WTC11 (cell line): ENCODE data around the gene C15orf39. TPM values are rescaled to one million over a fixed set of nuclear protein-coding genes. Genes with fewer than 3 reads are reported as not detected.
A peak's percentile ranks its signal among the peaks of the same experiment; 100 is the strongest.

Experiments used
- ATAC-seq: fragments of 200-7000 bp; cut with Tn5 transposase; 2 replicates; pipeline ENCODE4 v1.10.0; 2021; ENCODE audit warnings: mild to moderate bottlenecking, moderate library complexity
- CTCF ChIA-PET: fragments of 300-600 bp; sonication (Branson Sonifier 250); formaldehyde crosslinking; loops from one replicate; lab custom pipeline; 2021; ENCODE audit warnings: antibody characterized with exemption; lab: Charles Lee
- POLR2A ChIA-PET: fragments of 350-600 bp; sonication (Branson Sonifier 250); formaldehyde crosslinking; loops from one replicate; lab custom pipeline; 2021; ENCODE audit warnings: antibody characterized with exemption; lab: Charles Lee
- DNase-seq: peaks from one replicate; pipeline ENCODE4 v3.0.0; 2021; ENCODE audit warnings: low spot score
- H3K27ac Mint-ChIP-seq: 2 replicates; pipeline ENCODE4 v1.8.0; 2021; ENCODE audit warnings: mixed read lengths
- H3K27me3 Mint-ChIP-seq: 2 replicates; pipeline ENCODE4 v1.8.0; 2021; ENCODE audit warnings: low read depth, mild to moderate bottlenecking, moderate library complexity, mixed read lengths
- H3K36me3 Mint-ChIP-seq: 2 replicates; pipeline ENCODE4 v1.8.0; 2021; ENCODE audit warnings: mixed read lengths
- H3K4me1 Mint-ChIP-seq: 2 replicates; pipeline ENCODE4 v1.8.0; 2022; ENCODE audit warnings: mixed read lengths
- H3K4me3 Mint-ChIP-seq: 2 replicates; pipeline ENCODE4 v1.8.0; 2021; ENCODE audit warnings: mild to moderate bottlenecking, moderate library complexity, mixed read lengths
- H3K9me3 Mint-ChIP-seq: 2 replicates; pipeline ENCODE4 v1.8.0; 2021; ENCODE audit warnings: mixed read lengths
- CBFB ChIP-seq: sonication (generic); formaldehyde crosslinking; IDR thresholded peaks from 2 replicates; pipeline ENCODE4 v1.8.1; 2022; ENCODE audit warnings: mild to moderate bottlenecking, low read depth, missing genetic modification reagents
- ETV6 ChIP-seq: sonication (generic); formaldehyde crosslinking; IDR thresholded peaks from 2 replicates; pipeline ENCODE4 v1.8.1; 2022; ENCODE audit warnings: mild to moderate bottlenecking, missing genetic modification reagents
- FOXK1 ChIP-seq: sonication (generic); formaldehyde crosslinking; IDR thresholded peaks from 2 replicates; pipeline ENCODE4 v1.8.0; 2022; ENCODE audit warnings: mild to moderate bottlenecking, moderate library complexity, missing genetic modification reagents
- IRF2 ChIP-seq: sonication (generic); formaldehyde crosslinking; IDR thresholded peaks from 2 replicates; pipeline ENCODE4 v1.8.0; 2022; ENCODE audit warnings: low read depth, missing genetic modification reagents, borderline replicate concordance
- JUN ChIP-seq: sonication (generic); formaldehyde crosslinking; IDR thresholded peaks from 2 replicates; pipeline ENCODE4 v1.8.0; 2023; ENCODE audit warnings: mild to moderate bottlenecking, missing genetic modification reagents
- NR1H2 ChIP-seq: sonication (generic); formaldehyde crosslinking; IDR thresholded peaks from 2 replicates; pipeline ENCODE4 v1.9.0; 2021; ENCODE audit warnings: mild to moderate bottlenecking, moderate library complexity, missing genetic modification reagents
- PRDM15 ChIP-seq: sonication (generic); formaldehyde crosslinking; IDR thresholded peaks from 2 replicates; pipeline ENCODE4 v1.8.0; 2022; ENCODE audit warnings: missing genetic modification reagents
- SMAD3 ChIP-seq: sonication (generic); formaldehyde crosslinking; IDR thresholded peaks from 2 replicates; pipeline ENCODE4 v1.8.0; 2022; ENCODE audit warnings: missing genetic modification reagents, mild to moderate bottlenecking, borderline replicate concordance
- SP1 ChIP-seq: sonication (generic); formaldehyde crosslinking; conservative IDR thresholded peaks from 2 replicates; pipeline ENCODE4 v1.8.1; 2022; ENCODE audit warnings: missing genetic modification reagents
- TP53 ChIP-seq: sonication (generic); formaldehyde crosslinking; IDR thresholded peaks from 2 replicates; pipeline ENCODE4 v1.8.1; 2023; ENCODE audit warnings: mild to moderate bottlenecking, missing genetic modification reagents
- USF1 ChIP-seq: sonication (generic); formaldehyde crosslinking; IDR thresholded peaks from 2 replicates; pipeline ENCODE4 v1.8.0; 2022; ENCODE audit warnings: mild to moderate bottlenecking, missing genetic modification reagents
- USF2 ChIP-seq: sonication (generic); formaldehyde crosslinking; IDR thresholded peaks from 2 replicates; pipeline ENCODE4 v1.8.1; 2023; ENCODE audit warnings: mild to moderate bottlenecking, missing genetic modification reagents, moderate library complexity
- ZNF263 ChIP-seq: sonication (generic); formaldehyde crosslinking; IDR thresholded peaks from 2 replicates; pipeline ENCODE4 v1.8.1; 2022; ENCODE audit warnings: low read depth, mild to moderate bottlenecking, moderate library complexity, missing genetic modification reagents
- total RNA-seq: library from RNA; stranded (reverse); gene quantifications from 3 replicates; pipeline ENCODE4 v1.2.3, GENCODE V29; 2021
- TF ChIP-seq, protein P1 (sequence below): sonication (generic); formaldehyde crosslinking; IDR thresholded peaks from 2 replicates; pipeline ENCODE4 v1.8.0; 2023; ENCODE audit warnings: missing genetic modification reagents, mild to moderate bottlenecking, borderline replicate concordance
- TF ChIP-seq, protein P2 (sequence below): sonication (generic); formaldehyde crosslinking; IDR thresholded peaks from 2 replicates; pipeline ENCODE4 v1.8.1; 2022; ENCODE audit warnings: mild to moderate bottlenecking, missing genetic modification reagents, moderate library complexity, borderline replicate concordance

The C15orf39 gene
- total RNA-seq, 1 experiment from 2014 or later: 52.8 TPM

DNA sequence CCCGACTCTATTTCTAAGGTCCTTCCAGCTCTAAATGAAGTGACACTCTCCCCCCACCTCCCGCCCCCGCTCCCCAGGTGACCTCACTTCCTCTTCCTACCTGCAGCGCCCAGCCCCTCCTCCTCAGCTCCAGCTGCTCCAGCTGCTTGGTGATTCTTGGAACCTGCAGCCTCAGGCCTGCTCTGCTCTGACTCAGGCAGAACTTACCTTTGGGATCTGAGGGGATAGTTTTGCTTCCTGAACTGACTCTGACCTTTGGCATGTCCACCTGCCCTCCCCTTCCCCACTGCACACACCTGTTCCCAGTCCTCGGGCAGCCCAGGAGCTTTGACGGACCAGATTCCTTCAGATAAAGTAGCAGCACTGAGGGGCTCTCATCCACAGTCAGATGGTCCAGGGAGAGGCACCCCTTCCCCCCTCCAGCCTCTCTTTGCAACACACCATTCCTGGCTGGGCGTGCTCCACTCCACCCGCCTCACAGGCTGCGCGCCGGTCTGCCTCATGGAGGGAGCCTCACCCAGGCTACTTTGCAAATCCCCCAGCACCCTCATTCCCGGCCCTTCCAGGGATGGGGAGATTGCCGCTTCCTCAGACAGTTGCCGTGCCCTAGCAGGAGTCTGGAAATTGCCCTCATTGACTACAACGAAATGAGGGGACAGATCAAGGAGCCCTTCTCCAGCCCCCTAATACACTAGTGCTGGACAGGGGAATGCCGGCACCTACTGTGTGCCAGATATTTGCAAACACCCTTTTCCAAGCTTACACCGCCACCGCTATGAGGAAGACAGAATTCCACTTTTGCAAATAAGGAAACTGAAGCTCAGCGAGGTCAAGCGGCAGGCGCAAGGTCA, 692 bp upstream of the C15orf39 start (continued):
- TF ChIP-seq ZNF263 (CRISPR knock-in tag) (no peak), SP1 (CRISPR knock-in tag) (no peak), USF1 (0 out of 2 replicates have a peak, but pooled peaks have one; percentile 10), JUN (no peak)
- TF ChIP-seq, protein P1, sequence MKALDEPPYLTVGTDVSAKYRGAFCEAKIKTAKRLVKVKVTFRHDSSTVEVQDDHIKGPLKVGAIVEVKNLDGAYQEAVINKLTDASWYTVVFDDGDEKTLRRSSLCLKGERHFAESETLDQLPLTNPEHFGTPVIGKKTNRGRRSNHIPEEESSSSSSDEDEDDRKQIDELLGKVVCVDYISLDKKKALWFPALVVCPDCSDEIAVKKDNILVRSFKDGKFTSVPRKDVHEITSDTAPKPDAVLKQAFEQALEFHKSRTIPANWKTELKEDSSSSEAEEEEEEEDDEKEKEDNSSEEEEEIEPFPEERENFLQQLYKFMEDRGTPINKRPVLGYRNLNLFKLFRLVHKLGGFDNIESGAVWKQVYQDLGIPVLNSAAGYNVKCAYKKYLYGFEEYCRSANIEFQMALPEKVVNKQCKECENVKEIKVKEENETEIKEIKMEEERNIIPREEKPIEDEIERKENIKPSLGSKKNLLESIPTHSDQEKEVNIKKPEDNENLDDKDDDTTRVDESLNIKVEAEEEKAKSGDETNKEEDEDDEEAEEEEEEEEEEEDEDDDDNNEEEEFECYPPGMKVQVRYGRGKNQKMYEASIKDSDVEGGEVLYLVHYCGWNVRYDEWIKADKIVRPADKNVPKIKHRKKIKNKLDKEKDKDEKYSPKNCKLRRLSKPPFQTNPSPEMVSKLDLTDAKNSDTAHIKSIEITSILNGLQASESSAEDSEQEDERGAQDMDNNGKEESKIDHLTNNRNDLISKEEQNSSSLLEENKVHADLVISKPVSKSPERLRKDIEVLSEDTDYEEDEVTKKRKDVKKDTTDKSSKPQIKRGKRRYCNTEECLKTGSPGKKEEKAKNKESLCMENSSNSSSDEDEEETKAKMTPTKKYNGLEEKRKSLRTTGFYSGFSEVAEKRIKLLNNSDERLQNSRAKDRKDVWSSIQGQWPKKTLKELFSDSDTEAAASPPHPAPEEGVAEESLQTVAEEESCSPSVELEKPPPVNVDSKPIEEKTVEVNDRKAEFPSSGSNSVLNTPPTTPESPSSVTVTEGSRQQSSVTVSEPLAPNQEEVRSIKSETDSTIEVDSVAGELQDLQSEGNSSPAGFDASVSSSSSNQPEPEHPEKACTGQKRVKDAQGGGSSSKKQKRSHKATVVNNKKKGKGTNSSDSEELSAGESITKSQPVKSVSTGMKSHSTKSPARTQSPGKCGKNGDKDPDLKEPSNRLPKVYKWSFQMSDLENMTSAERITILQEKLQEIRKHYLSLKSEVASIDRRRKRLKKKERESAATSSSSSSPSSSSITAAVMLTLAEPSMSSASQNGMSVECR (CRISPR knock-in tag): 0 out of 2 replicates have a peak, but pooled peaks have one; percentile 40
- TF ChIP-seq, protein P2, sequence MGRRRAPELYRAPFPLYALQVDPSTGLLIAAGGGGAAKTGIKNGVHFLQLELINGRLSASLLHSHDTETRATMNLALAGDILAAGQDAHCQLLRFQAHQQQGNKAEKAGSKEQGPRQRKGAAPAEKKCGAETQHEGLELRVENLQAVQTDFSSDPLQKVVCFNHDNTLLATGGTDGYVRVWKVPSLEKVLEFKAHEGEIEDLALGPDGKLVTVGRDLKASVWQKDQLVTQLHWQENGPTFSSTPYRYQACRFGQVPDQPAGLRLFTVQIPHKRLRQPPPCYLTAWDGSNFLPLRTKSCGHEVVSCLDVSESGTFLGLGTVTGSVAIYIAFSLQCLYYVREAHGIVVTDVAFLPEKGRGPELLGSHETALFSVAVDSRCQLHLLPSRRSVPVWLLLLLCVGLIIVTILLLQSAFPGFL: no peak

DNA sequence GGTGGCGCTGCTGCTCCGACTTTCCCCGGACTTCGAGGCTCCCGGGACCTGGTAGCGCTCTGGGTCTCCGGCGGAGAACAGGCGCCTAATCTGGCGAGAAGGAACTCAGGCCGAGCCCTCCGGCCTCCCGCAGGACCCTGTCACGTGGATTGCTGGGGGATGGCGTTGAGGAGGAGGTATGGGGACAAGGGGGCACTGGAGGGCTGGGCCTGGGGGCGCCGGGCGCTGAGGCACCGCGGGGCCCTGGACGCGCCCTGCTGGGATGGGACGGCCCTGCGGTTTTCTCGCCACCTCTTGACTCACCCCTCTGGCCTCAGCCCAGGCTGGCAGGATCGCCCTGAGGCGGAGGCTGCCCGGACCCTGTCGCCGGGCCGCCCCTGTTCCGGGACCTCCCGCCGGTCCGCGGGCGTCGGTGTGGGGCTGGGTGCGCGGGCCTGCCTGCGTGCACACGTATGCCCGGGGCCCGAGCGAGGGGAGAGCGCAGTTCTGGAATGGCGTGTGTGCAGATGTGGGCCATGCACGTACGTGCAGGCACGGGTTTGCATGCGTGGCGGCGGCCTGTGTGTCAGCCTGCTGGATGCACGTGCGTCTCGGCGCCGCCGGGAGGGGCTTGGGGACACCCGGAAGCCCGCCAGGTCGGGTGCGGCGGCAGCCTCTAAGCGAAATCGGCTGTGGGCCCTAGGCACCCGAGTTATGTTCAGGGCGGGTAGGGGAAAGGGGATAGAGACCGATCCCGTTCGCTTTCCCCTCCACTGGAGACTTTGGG, 752 bp downstream of the C15orf39 start:
- CTCF ChIA-PET: interaction anchor here (0.6 to 4.4 kb wide), 28 partner anchors 11 to 444 kb away, joined by 3 to 51 read pairs (median 5); partner anchors contain the start of genes MAN2C1 and PPCDC
- POLR2A ChIA-PET: no interaction called here
- peaks cover 53% of the 10 kb centered on the region for H3K4me1 Mint-ChIP-seq
- DNase-seq: peak; percentile 62
- H3K27ac Mint-ChIP-seq: no peak overlapping the region
- peak; percentile 0 for ATAC-seq
- H3K9me3 Mint-ChIP-seq: no peaks in the 10 kb centered on the region
- H3K27me3 Mint-ChIP-seq: 0 out of 2 replicates have a peak, but pooled peaks cover 2% of the 10 kb centered on the region
- peak overlapping the region; percentile 87 for H3K4me3 Mint-ChIP-seq
- peaks cover 8% of the 10 kb centered on the region; the same call in 1 of the 2 replicates for H3K36me3 Mint-ChIP-seq
- peak; percentile 76 for TF ChIP-seq USF2 (CRISPR knock-in tag)
- no peak for TF ChIP-seq SMAD3
- 0 out of 2 replicates have a peak, but pooled peaks have one; percentile 22 for TF ChIP-seq FOXK1 (CRISPR knock-in tag)
- 0 out of 2 replicates have a peak, but pooled peaks have one; percentile 64 for TF ChIP-seq TP53
- TF ChIP-seq, protein P1 (CRISPR knock-in tag): peak; percentile 0
- TF ChIP-seq NR1H2: no peak
- TF ChIP-seq, protein P2: 0 out of 2 replicates have a peak, but pooled peaks have one; percentile 68
- 0 out of 2 replicates have a peak, but pooled peaks have one; percentile 0 for TF ChIP-seq ETV6 (CRISPR knock-in tag)
- peak; percentile 37; the same call in 1 of the 2 replicates for TF ChIP-seq CBFB
- no peak for TF ChIP-seq IRF2
- peak; percentile 27 for TF ChIP-seq PRDM15 (CRISPR knock-in tag)
